ENCODE results near the gene HDAC4. TPM values are rescaled to one million over a fixed set of nuclear protein-coding genes. Genes with fewer than 3 reads are reported as not detected.
A peak's percentile ranks its signal among the peaks of the same experiment; 100 is the strongest.

The HDAC4 gene
- total RNA-seq, 2 donors from 2014 or later, result 9.3 to 139 TPM

DNA sequence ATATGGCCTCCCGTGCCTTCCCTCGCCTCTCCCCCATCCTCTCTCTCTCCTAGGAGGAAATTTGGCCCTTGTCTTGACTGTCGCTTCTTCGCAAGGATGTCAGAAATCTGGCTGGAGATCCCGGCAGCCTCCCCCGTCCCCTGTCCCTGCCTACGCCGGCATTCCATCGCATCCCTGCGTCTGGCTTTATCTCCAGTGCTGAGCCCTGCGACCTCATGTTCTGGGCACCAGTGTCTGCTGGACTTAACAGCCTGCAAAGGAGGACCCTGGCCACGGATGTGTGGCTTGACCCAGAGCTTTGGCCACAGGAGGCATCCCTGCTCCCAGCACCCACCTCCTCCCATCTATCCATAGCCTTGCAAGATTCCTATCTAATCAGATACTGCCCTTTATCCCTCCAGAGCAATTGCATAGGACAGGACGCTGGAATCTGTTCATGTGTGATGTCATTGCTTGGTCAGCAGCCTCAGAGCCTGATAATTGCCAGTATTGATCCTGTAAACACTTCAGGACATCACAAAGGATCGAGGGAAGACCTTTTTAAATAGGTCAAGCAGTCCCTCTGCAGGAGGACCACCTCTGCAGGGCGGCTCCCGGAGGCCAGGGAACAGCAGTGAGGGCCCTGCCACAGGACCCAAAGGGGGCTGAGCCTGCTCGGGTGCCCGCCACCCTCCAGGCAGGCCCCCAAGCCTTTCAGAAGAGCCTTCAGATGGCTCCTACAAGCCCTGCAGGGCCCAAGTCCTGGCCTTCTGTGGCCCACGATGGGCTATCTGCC, 384.7 kb downstream of the HDAC4 start:
- Histone ChIP-seq H3K27ac (no peak overlapping the region), H3K4me1 (no peaks in the 10 kb centered on the region), H3K27me3 (no peaks in the 10 kb centered on the region), H3K36me3 (replicated peaks in 1 of 2; ENCODE audit: insufficient read depth in 1 of 2, low read depth in 2 of 2) (no peaks in the 10 kb centered on the region), H3K4me3 (no peak overlapping the region), H3K9me3 (no peaks in the 10 kb centered on the region)
- DNase-seq, result peak in 1 of 4 donors; percentile 3
- ATAC-seq, result no peak
- no peak for TF ChIP-seq POLR2A (IDR thresholded peaks at IDR 0.05)
- TF ChIP-seq, protein P1, sequence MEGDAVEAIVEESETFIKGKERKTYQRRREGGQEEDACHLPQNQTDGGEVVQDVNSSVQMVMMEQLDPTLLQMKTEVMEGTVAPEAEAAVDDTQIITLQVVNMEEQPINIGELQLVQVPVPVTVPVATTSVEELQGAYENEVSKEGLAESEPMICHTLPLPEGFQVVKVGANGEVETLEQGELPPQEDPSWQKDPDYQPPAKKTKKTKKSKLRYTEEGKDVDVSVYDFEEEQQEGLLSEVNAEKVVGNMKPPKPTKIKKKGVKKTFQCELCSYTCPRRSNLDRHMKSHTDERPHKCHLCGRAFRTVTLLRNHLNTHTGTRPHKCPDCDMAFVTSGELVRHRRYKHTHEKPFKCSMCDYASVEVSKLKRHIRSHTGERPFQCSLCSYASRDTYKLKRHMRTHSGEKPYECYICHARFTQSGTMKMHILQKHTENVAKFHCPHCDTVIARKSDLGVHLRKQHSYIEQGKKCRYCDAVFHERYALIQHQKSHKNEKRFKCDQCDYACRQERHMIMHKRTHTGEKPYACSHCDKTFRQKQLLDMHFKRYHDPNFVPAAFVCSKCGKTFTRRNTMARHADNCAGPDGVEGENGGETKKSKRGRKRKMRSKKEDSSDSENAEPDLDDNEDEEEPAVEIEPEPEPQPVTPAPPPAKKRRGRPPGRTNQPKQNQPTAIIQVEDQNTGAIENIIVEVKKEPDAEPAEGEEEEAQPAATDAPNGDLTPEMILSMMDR (IDR thresholded peaks at IDR 0.05), result no peak
- intact Hi-C loops (cut with DNase I), result no loop called here
- 46 to 47% methylated on average over 16 to 19 of the region's 19 CpGs for WGBS, 2 donors

DNA sequence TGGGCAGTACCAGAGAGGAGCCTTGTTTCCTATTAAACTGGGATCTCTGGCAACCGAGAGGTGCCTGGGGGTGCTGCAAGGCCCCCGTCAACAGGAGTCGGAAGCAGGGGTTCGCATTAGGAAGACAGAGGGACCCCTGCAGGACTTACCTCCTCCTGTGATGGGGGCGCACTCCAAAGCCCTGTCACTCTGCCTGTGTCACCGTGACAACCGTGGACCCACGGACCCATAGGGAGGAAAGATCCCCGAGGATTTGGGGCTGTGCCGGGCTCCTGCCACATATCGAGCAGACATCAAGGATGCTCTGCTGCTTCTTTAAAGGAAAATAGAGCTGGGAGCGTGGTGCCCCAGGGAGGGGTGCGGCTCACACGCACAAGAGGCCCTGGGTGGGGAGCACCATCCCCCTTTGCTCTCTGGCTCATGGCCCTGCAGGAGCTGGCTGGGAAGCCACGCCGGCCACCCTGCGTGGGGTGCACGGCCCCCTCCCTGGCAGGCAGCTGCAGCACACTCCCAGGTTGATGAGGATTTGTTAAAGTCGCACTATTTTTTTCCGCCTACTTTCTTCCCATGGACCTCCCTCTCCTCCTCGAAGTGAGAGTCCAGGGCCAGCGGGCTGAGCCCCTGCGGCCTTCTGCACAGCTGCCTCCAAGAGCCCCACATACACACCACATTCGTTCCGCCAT, 385.5 kb downstream of the HDAC4 start:
- DNase-seq (no peak), ATAC-seq (no peak)
- Histone ChIP-seq H3K27me3 (no peaks in the 10 kb centered on the region), H3K4me3 (no peak overlapping the region), H3K27ac (no peak overlapping the region), H3K4me1 (no peaks in the 10 kb centered on the region), H3K9me3 (no peaks in the 10 kb centered on the region), H3K36me3 (replicated peaks in 1 of 2; ENCODE audit: insufficient read depth in 1 of 2, low read depth in 2 of 2) (no peaks in the 10 kb centered on the region)
- WGBS, 2 donors, result 68 to 75% methylated on average over 18 to 25 of the region's 25 CpGs
- intact Hi-C loops (cut with DNase I), result no loop called here
- TF ChIP-seq, protein P1 (IDR thresholded peaks at IDR 0.05), result no peak

DNA sequence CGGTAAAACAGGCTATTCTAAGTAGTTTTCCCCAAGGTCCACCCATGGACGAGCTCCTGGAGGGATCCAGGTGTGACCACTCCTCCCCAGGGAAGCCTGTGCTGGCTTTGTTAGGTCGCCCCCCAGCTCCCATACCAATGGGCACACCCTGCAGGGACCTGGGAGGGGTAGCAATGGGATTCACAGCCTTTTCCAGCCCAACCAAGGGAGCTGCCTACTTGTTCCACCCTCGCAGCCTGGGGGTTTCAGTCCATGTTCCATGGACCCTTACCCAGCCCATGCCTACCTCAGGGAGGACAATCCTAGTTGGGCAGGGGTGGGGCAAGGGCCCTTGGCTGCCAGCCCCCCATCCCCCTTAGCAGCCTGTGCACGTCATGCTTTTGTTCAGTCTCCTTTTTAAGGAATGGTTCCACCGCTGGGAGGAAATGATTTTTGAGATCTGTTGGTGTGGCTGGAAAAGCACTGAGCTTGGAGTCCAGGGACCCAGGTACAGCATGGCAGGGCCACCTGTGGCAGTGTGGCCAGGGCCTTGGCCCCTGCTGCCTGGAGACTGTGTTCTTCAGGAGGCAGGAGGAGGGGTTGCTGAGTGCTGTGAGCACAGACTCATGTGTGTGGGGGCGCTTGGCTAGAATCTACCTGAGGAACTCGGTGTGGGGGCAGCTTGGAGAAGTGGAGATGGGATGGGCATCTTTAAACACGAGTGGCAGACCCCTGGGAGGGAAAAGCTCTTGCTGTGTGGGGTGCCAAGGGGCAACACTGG, 386.2 kb downstream of the HDAC4 start:
- no peak overlapping the region for H3K27ac ChIP-seq
- DNase-seq (no peak), ATAC-seq (no peak)
- no peaks in the 10 kb centered on the region for H3K9me3 ChIP-seq
- 62 to 64% methylated on average over 9 of the region's 9 CpGs for WGBS, 2 donors
- no peaks in the 10 kb centered on the region for H3K4me1 ChIP-seq
- H3K36me3 ChIP-seq (replicated peaks in 1 of 2; ENCODE audit: insufficient read depth in 1 of 2, low read depth in 2 of 2), result no peaks in the 10 kb centered on the region
- no peak for TF ChIP-seq POLR2A (IDR thresholded peaks at IDR 0.05)
- TF ChIP-seq, protein P1 (IDR thresholded peaks at IDR 0.05), result no peak
- H3K4me3 ChIP-seq, result no peak overlapping the region
- intact Hi-C loops (cut with DNase I), result no loop called here
- no peaks in the 10 kb centered on the region for H3K27me3 ChIP-seq

DNA sequence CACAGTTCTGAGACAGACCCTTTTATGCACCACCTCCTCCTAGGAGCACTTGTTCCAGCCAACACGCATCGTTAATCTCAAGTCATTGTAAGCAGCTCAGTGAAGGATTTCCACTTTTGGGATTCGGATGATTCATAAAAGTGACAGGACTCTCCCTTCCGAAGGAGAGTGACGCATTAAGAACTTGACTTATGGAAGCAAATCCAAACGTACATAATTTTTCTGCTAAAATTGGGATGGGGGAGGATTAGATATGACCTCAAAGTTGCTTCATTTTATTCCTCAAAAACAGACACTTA, 387.2 kb downstream of the HDAC4 start:
- WGBS, 2 donors, result 66 to 73% methylated on average over 6 of the region's 6 CpGs
- no peak for TF ChIP-seq POLR2A (IDR thresholded peaks at IDR 0.05)
- TF ChIP-seq, protein P1 (IDR thresholded peaks at IDR 0.05), result no peak
- DNase-seq (no peak), ATAC-seq (no peak)
- H3K4me1 ChIP-seq, result no peaks in the 10 kb centered on the region
- H3K27me3 ChIP-seq, result no peaks in the 10 kb centered on the region
- intact Hi-C loops (cut with DNase I), result no loop called here
- no peak overlapping the region for H3K27ac ChIP-seq
- no peaks in the 10 kb centered on the region for H3K9me3 ChIP-seq
- H3K36me3 ChIP-seq (replicated peaks in 1 of 2; ENCODE audit: insufficient read depth in 1 of 2, low read depth in 2 of 2), result no peaks in the 10 kb centered on the region
- no peak overlapping the region for H3K4me3 ChIP-seq
